ENCODE results near the gene LLGL2. TPM values are rescaled to one million over a fixed set of nuclear protein-coding genes. Genes with fewer than 3 reads are reported as not detected.
"Not testable (repeated sequence)": the region's sequence is repeated elsewhere in the genome, so short reads cannot be mapped to it uniquely, and the experiment has no call there.

The LLGL2 gene
- total RNA-seq, 1 experiment from 2014 or later, result 8.8 TPM

- no peak for DNase-seq (ENCODE audit: extremely low read depth, low read depth)
Measured at GRCh38 chr17:75589919-75590303, 64.4 kb downstream of the LLGL2 start.

GRCh38 chr17:75590314-75590761, 64.8 kb downstream of the LLGL2 start:
- DNase-seq (ENCODE audit: extremely low read depth, low read depth), result no peak

GRCh38 chr17:75590849-75591721, 65.6 kb downstream of the LLGL2 start:
- DNase-seq (ENCODE audit: extremely low read depth, low read depth), result no peak

- no peak for DNase-seq (ENCODE audit: extremely low read depth, low read depth)
Measured at GRCh38 chr17:75591722-75592302, 66.3 kb downstream of the LLGL2 start.

- DNase-seq (ENCODE audit: extremely low read depth, low read depth), result no peak
Measured at GRCh38 chr17:75592348-75593020, 67.0 kb downstream of the LLGL2 start.

- not testable (repeated sequence) for DNase-seq (ENCODE audit: extremely low read depth, low read depth)
Measured at GRCh38 chr17:75593430-75593829, 67.9 kb downstream of the LLGL2 start.

GRCh38 chr17:75594499-75595283, 69.2 kb downstream of the LLGL2 start:
- DNase-seq (ENCODE audit: extremely low read depth, low read depth), result no peak

- no peak for DNase-seq (ENCODE audit: extremely low read depth, low read depth)
Measured at GRCh38 chr17:75595284-75595919, 69.9 kb downstream of the LLGL2 start.

- DNase-seq (ENCODE audit: extremely low read depth, low read depth), result no peak
Measured at GRCh38 chr17:75595920-75596313, 70.4 kb downstream of the LLGL2 start.

GRCh38 chr17:75596320-75597087, 71.0 kb downstream of the LLGL2 start:
- DNase-seq (ENCODE audit: extremely low read depth, low read depth), result no peak

GRCh38 chr17:75601057-75601987, 75.8 kb downstream of the LLGL2 start:
- DNase-seq (ENCODE audit: extremely low read depth, low read depth), result peak; percentile 64

GRCh38 chr17:75602644-75603043, 77.1 kb downstream of the LLGL2 start:
- DNase-seq (ENCODE audit: extremely low read depth, low read depth), result no peak

- DNase-seq (ENCODE audit: extremely low read depth, low read depth), result no peak
Measured at GRCh38 chr17:75603123-75603522, 77.6 kb downstream of the LLGL2 start.

- DNase-seq (ENCODE audit: extremely low read depth, low read depth), result no peak
Measured at GRCh38 chr17:75604034-75604695, 78.7 kb downstream of the LLGL2 start.

- no peak for DNase-seq (ENCODE audit: extremely low read depth, low read depth)
Measured at GRCh38 chr17:75605790-75606189, 80.3 kb downstream of the LLGL2 start.

- DNase-seq (ENCODE audit: extremely low read depth, low read depth), result no peak
Measured at GRCh38 chr17:75607086-75607485, 81.6 kb downstream of the LLGL2 start.

GRCh38 chr17:75610103-75610984, 84.8 kb downstream of the LLGL2 start:
- no peak for DNase-seq (ENCODE audit: extremely low read depth, low read depth)
